ENCODE data around the gene GNG8. TPM values are rescaled to one million over a fixed set of nuclear protein-coding genes. Genes with fewer than 3 reads are reported as not detected.

GNG8 gene
- total and polyA plus RNA-seq, 10 of the 15 experiments (the other 5 are each of a cell fraction or from before 2014, with no cell fraction given), result 1.2 to 6.6 (median 2.7) TPM; not detected in 6

GRCh38 chr19:46648060-46648960 lies 12.3 kb upstream of the GNG8 start (continued):
- TF ChIP-seq CEBPZ (IDR thresholded peaks at IDR 0.05; ENCODE audit: low read depth, low read length), result no peak
- no peak for TF ChIP-seq HCFC1 (IDR thresholded peaks at IDR 0.05; ENCODE audit: low read length)
- TF ChIP-seq NFYA (IDR thresholded peaks at IDR 0.05; ENCODE audit: borderline replicate concordance, low read depth, low read length), result no peak
- TF ChIP-seq ZBTB33 (IDR thresholded peaks at IDR 0.05), result no peak
- TF ChIP-seq DPF2 (IDR thresholded peaks at IDR 0.05), result 0 out of 2 replicates have a peak, but pooled peaks have one; percentile 59
- no peak; the same call in 1 of the 2 replicates for TF ChIP-seq BACH1 (IDR thresholded peaks at IDR 0.05; ENCODE audit: borderline replicate concordance)
- TF ChIP-seq YBX1 (IDR thresholded peaks at IDR 0.05), result no peak
- no peak for TF ChIP-seq ZNF592 (IDR thresholded peaks at IDR 0.05)
- TF ChIP-seq TAF1 (IDR thresholded peaks at IDR 0.05; ENCODE audit: borderline replicate concordance, low read depth, low read length), result no peak
- TF ChIP-seq HDGF (IDR thresholded peaks at IDR 0.05), result no peak
- no peak for TF ChIP-seq IRF3 (IDR thresholded peaks at IDR 0.05)
- TF ChIP-seq BCLAF1 (IDR thresholded peaks at IDR 0.05), result no peak
